ENCODE measurements around the gene LAMTOR3.

LAMTOR3 gene

GRCh38 chr4:99828477-99828876 lies 65.8 kb downstream of the LAMTOR3 start:
- DNase-seq: no peak

All from eye (tissue), 1 donor.